Adipocyte (in vitro differentiated cells): ENCODE results near the gene CTNNA1.

ENCODE experiments used
- DNase-seq: peaks from one replicate; pipeline ENCODE4 v3.0.0-alpha.2; 2015; ENCODE audit warnings: low read depth
- H3K27me3 ChIP-seq: replicated peaks from 2 replicates; pipeline ENCODE4 v1.7.0; 2013; ENCODE audit warnings: mild to moderate bottlenecking, low read length, moderate library complexity; ENCODE audit not compliant: control insufficient read depth, insufficient read depth
- H3K36me3 ChIP-seq: 2 replicates; pipeline ENCODE4 v1.7.0; 2013; ENCODE audit warnings: low read length, mild to moderate bottlenecking, moderate library complexity; ENCODE audit not compliant: control insufficient read depth, insufficient read depth, severe bottlenecking
- H3K4me1 ChIP-seq: 2 replicates; pipeline ENCODE4 v1.7.0; 2013; ENCODE audit warnings: mild to moderate bottlenecking, low read length, moderate library complexity; ENCODE audit not compliant: control insufficient read depth, insufficient read depth
- H3K4me3 ChIP-seq: 2 replicates; pipeline ENCODE4 v1.7.0; 2013; ENCODE audit warnings: mild to moderate bottlenecking, low read length, moderate library complexity
- H3K9ac ChIP-seq: 2 replicates; pipeline ENCODE4 v1.7.0; 2013; ENCODE audit warnings: mild to moderate bottlenecking, low read length, moderate library complexity
- H3K9me3 ChIP-seq: 2 replicates; pipeline ENCODE4 v1.7.0; 2013; ENCODE audit warnings: mild to moderate bottlenecking, low read length, moderate library complexity; ENCODE audit not compliant: control insufficient read depth

The CTNNA1 gene

DNA sequence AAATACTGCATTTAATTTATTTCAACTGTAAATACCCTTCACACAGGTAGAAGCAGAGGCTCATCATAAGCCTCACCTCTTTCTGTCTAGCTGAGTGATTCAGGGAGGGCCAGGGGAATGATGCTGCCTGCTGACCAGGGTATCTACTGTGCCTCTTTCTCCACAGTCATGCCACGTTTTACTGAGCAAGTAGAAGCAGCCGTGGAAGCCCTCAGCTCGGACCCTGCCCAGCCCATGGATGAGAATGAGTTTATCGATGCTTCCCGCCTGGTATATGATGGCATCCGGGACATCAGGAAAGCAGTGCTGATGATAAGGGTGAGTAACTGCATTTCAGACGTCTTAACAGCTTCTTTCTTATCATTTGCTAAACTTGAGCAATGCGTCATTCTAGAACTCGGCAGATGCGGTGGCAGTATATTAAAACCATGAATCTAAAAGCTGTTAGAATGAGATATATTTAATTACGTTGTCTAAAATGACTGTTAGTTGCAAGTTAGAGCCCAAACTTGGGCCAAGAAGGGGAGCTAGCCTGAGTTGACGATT, 171.9 kb downstream of the CTNNA1 start:
- H3K4me3 ChIP-seq: no peak overlapping the region
- no peaks in the 10 kb centered on the region for H3K9me3 ChIP-seq
- H3K9ac ChIP-seq: no peak overlapping the region
- H3K27me3 ChIP-seq: no peaks in the 10 kb centered on the region
- H3K36me3 ChIP-seq: peaks cover 65% of the 10 kb centered on the region
- DNase-seq: no peak
- H3K4me1 ChIP-seq: peaks cover 9% of the 10 kb centered on the region

DNA sequence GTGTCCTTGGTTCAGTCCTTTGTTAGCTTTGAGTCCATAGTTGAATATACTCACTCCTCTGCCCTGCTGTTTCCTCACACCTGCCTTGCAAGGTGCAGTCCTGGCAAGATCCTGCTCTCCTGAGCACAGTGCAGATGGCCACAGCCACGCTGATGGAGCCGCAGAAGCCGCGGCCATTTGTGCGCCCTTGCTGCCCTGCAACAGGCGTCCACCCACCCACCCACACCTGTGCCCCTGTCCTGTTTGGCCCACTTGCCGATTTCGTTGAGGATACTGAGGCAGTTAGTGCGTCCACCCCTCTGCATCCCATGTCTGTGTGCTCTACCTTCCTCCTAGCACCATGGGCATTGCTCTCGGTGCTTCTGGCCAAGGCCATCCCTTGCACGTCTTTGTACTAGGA, 173.0 kb downstream of the CTNNA1 start:
- Histone ChIP-seq H3K9ac (no peak overlapping the region), H3K4me3 (no peak overlapping the region), H3K27me3 (no peaks in the 10 kb centered on the region), H3K36me3 (peaks cover 69% of the 10 kb centered on the region), H3K9me3 (no peaks in the 10 kb centered on the region), H3K4me1 (peaks cover 10% of the 10 kb centered on the region)
- no peak for DNase-seq

DNA sequence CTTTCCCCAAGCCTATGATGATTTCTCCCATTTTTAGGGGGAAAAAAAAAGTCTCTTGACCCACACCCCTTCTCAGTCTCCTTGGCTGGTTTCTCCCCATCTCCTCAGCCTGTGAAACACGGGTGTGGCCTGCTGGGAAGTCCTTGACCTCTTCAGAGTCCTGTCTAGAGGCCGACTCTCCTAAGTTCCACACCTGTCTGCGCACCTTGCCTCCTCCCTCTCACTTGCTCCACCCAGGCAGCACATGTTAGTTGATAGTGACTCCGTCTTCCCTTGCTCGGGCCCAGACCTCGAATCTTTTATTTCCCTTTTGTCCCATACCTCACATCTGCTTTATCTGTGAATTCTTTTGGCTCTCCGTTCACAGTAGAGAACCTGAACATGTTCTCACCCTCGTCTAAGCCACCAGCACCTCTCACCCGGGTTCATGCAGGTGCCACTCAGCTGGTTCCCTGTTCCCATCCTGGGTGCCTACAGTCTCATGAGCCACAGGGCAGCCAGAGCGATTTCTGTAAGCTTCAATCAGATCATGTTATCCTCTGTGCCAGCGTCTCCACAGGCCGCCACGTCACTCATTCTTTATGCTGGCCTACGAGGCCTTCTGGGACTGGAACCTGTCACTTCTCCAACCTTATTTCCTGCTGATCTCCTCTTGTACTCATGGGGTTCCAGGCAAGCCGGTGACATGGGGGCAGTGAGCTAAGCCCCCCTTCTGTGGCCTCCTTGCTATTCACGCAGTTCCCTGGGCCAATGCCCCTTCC, 173.6 kb downstream of the CTNNA1 start:
- Histone ChIP-seq H3K9me3 (no peaks in the 10 kb centered on the region), H3K4me1 (peaks cover 10% of the 10 kb centered on the region), H3K9ac (no peak overlapping the region), H3K36me3 (peaks cover 75% of the 10 kb centered on the region), H3K4me3 (no peak overlapping the region), H3K27me3 (no peaks in the 10 kb centered on the region)
- DNase-seq: no peak

DNA sequence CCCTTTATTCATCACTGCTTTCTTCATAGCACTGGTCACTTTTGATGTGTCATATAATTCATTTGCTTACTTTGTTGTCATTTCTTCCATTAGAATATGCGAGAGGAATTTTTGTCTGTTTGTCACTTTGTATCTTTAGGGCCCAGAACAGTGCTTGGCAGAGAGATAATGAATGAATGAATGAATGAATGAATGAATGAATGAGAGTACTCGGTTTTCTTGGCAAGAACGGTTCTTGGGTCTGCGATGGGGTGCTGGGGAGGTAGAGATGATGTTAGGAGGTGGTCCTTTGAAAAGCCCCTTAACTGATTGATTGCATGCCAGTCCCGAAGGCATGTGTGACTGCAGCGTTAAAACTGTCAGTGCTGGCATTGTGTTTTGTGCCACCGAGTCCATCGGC, 174.3 kb downstream of the CTNNA1 start:
- no peak for DNase-seq
- Histone ChIP-seq H3K27me3 (no peaks in the 10 kb centered on the region), H3K4me1 (peaks cover 10% of the 10 kb centered on the region), H3K9me3 (no peaks in the 10 kb centered on the region), H3K36me3 (peaks cover 82% of the 10 kb centered on the region), H3K4me3 (no peak overlapping the region), H3K9ac (no peak overlapping the region)

DNA sequence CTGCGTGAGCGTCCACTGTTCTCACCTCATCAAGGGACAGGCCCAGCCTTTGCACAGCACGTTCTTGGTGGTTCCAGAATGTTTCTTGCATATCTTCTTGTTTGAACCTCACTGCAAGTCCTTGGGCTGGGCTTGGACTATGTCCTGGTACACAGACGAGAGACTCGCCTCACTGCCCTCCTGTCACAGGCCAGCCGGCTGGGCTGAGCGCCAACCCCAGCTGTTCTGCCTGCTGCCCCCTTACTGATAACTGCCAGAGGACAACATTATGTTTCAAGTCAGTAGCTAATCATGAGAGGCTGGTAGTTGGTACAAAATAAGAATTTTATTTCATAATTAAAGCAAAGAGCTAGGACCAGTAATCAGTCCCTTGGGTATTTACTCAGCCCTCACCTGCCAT, 174.8 kb downstream of the CTNNA1 start:
- Histone ChIP-seq H3K36me3 (peaks cover 86% of the 10 kb centered on the region), H3K9ac (no peak overlapping the region), H3K4me3 (no peak overlapping the region), H3K9me3 (no peaks in the 10 kb centered on the region), H3K4me1 (peaks cover 10% of the 10 kb centered on the region), H3K27me3 (no peaks in the 10 kb centered on the region)
- no peak for DNase-seq

DNA sequence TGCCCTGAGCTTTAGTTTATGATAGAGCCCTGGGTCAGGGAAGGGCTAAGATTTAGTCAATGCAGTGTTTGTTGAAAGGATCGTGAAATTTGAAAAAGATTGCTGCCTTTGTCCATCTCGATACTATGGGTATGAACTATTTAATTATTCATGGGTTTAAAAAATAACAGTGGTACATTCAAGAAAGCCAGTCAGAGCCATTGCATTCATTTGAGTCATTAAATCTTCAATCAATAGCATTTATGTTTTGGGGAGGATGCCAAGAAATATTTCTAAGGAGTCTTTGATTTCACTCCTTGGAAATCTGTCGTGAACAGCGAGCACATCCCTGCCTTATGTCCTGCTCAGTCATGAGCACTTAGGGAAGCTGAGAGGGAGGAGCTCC, 176.3 kb downstream of the CTNNA1 start:
- Histone ChIP-seq H3K9me3 (no peaks in the 10 kb centered on the region), H3K27me3 (no peaks in the 10 kb centered on the region), H3K36me3 (peaks cover 98% of the 10 kb centered on the region), H3K9ac (no peak overlapping the region), H3K4me3 (no peak overlapping the region), H3K4me1 (peaks cover 10% of the 10 kb centered on the region)
- DNase-seq: no peak

DNA sequence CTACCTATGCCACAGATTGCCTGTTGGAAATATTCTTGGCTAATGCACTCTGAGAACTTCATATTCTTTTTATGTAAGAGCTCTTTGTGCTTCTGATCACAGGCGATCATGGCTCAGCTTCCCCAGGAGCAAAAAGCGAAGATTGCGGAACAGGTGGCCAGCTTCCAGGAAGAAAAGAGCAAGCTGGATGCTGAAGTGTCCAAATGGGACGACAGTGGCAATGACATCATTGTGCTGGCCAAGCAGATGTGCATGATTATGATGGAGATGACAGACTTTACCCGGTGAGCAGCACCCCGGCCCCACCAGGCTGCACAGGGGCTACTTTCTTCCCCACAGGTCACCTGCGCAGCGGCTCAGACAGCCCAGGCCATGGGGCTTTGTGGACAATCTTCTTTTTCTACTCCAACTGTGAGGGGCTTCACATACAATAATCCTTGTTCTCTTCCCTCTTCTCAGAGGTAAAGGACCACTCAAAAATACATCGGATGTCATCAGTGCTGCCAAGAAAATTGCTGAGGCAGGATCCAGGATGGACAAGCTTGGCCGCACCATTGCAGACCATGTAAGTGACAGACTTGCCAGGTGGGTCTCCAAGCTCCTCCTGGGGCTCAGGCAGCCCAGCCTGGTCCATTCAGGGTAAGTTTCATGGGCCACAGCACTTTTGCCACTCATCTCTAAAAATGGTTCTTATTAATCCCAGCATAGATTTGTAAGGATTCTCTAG, 177.3 kb downstream of the CTNNA1 start:
- no peak overlapping the region for H3K4me3 ChIP-seq
- peaks cover 10% of the 10 kb centered on the region for H3K4me1 ChIP-seq
- peaks cover 91% of the 10 kb centered on the region for H3K36me3 ChIP-seq
- H3K27me3 ChIP-seq: no peaks in the 10 kb centered on the region
- H3K9ac ChIP-seq: no peak overlapping the region
- H3K9me3 ChIP-seq: no peaks in the 10 kb centered on the region
- DNase-seq: no peak

DNA sequence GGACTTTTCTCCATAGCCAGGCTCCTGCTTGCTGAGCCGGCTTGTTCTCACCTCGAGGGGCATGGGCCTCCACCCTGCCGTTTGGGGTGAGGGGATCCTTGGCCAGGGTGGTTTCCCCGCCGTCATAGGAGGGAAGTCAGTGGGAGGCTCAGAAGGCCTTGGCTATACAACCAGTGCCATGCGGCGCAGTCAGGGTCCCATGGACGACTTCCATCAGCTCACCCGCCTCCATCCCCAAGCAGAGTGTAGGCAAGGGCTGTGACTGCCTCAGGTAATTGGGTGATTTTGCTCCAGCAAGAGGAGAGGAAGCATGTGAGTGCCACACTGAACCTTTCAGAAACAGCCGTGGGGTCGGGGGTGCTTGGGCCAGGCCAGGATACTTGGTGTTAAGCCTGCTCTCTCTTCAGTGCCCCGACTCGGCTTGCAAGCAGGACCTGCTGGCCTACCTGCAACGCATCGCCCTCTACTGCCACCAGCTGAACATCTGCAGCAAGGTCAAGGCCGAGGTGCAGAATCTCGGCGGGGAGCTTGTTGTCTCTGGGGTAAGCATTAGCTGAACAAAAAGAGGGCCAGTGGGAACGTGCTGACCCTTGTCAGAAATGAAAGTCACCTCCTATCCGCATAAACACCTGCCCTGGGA, 179.1 kb downstream of the CTNNA1 start:
- Histone ChIP-seq H3K4me1 (peaks cover 10% of the 10 kb centered on the region), H3K9ac (no peak overlapping the region), H3K4me3 (no peak overlapping the region), H3K27me3 (no peaks in the 10 kb centered on the region), H3K36me3 (peaks cover 81% of the 10 kb centered on the region), H3K9me3 (no peaks in the 10 kb centered on the region)
- no peak for DNase-seq

DNA sequence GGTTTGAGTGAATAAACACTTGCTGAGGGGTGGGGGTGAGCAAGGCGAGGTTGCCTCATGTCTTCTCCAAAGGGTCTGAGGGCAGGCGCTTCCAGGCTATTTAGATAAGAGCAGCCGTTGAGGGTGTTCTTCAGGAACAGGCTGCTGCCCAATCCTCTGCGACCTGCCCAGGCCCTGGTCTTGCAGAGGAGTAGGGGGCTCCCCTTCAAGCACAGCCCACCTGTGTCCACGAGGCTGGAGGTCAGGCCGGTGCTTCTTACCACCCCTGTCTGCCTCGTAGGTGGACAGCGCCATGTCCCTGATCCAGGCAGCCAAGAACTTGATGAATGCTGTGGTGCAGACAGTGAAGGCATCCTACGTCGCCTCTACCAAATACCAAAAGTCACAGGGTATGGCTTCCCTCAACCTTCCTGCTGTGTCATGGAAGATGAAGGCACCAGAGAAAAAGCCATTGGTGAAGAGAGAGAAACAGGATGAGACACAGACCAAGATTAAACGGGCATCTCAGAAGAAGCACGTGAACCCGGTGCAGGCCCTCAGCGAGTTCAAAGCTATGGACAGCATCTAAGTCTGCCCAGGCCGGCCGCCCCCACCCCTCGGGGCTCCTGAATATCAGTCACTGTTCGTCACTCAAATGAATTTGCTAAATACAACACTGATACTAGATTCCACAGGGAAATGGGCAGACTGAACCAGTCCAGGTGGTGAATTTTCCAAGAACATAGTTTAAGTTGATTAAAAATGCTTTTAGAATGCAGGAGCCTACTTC, 180.5 kb downstream of the CTNNA1 start:
- Histone ChIP-seq H3K36me3 (peaks cover 69% of the 10 kb centered on the region), H3K9me3 (no peaks in the 10 kb centered on the region), H3K9ac (no peak overlapping the region), H3K4me3 (no peak overlapping the region), H3K4me1 (peaks cover 5% of the 10 kb centered on the region), H3K27me3 (no peaks in the 10 kb centered on the region)
- DNase-seq: no peak

DNA sequence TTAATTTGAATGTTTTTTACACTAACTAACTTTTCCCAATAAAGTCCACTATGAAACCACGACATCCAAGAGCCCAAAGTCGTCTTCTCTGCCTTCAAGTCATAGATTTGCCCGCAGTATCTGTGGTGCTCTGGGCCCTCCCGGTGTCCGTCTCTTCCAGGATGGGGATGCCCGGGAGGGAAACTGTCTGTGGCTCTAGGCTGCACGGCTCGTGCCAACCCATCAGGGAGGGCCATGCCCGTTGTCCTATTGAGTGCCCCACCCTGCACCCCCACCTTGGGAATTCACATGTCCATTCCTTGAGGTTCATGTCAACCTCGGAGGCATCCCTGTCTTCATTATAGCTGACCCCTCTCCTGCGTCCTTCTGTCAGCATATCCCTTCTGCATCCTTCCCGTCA, 181.7 kb downstream of the CTNNA1 start:
- Histone ChIP-seq H3K36me3 (peaks cover 56% of the 10 kb centered on the region), H3K27me3 (no peaks in the 10 kb centered on the region), H3K9ac (no peak overlapping the region), H3K4me1 (peaks cover 2% of the 10 kb centered on the region), H3K4me3 (no peak overlapping the region), H3K9me3 (no peaks in the 10 kb centered on the region)
- no peak for DNase-seq

DNA sequence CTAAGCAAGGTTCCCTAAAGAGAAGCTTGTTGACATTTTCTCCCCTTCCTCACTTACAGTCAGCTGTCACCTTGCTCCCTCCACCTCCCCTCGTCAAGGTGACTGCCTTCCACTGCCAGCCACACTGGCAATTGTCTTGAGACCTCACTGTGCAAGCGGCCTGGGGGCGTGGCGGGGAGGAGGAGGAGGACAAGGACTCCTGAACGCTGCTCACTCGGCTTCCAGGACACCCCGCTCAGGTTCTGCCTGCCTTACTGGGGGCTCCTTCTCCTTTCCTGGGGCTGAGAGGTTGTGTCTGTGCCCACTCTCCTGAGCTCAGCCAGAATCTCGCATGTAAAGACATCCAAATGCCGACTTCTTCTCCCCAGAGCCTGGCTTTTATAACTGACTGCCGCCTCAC, 182.2 kb downstream of the CTNNA1 start:
- Histone ChIP-seq H3K9ac (no peak overlapping the region), H3K9me3 (no peaks in the 10 kb centered on the region), H3K27me3 (no peaks in the 10 kb centered on the region), H3K4me1 (no peaks in the 10 kb centered on the region), H3K36me3 (peaks cover 52% of the 10 kb centered on the region), H3K4me3 (no peak overlapping the region)
- no peak for DNase-seq
